Left ventricle myocardium superior (tissue), 1 donor: ENCODE results near the gene STARD3. TPM values are rescaled to one million over a fixed set of nuclear protein-coding genes. Genes with fewer than 3 reads are reported as not detected.

Source experiments
- ATAC-seq: fragments of 200-7000 bp; cut with Tn5 transposase; one replicate; pipeline ENCODE4 v1.9.1; 2020; ENCODE audit warnings: mild to moderate bottlenecking, moderate library complexity
- DNase-seq: peaks from one replicate; pipeline ENCODE4 v3.0.0-alpha.2; 2020
- intact Hi-C: fragments of 100-400 bp; cut with micrococcal nuclease; formaldehyde crosslinking; loops from one replicate; pipeline ENCODE4 v1.11.0; 2022
- total RNA-seq: library from RNA; stranded (reverse); fragmentation: NEBNext Ultra II Directional; extraction: Animal tissue kit (Norgen Biotek cat#: 25700); gene quantifications from one replicate; pipeline ENCODE4 v1.2.1, GENCODE V29; 2021
- donor health status: DM: no; HTN: yes; CAD: no; lungs with severe emphysema.

STARD3 gene
- total RNA-seq, 1 donor from 2014 or later = 18.7 TPM

DNA sequence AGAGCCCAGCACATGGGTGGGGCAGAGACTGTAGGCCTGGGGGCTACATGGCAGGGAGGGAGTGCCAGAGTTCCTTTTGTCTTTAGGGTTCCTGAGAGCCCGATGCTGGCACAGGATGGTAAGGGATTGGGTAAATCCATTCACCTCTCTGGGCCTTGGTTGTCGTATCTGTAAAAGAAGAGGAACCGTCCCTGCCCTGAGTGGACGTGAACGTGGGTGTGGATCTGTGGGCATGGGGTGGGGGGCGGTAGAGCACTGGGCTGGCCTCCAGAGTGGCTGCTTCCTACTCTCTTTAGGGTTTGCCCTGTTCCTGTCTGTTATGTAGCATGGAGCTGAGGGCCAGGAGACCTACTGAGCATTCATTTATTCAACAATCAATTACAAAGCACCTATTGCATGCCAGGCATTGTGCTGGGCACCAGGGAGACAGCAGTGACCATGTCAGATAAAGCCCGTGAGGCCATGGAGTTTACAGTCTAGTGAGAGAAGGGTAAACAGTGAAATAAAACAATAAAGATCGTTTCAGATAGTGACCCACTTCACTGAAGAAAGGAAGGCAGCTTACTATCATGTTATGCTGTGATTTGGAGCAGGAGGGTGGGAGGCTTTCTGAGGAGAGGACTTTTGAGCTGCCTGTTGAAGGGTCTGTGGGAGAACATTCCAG lies 15.1 kb downstream of the STARD3 start:
- intact Hi-C loops = no loop called here
- ATAC-seq (no peak), DNase-seq (no peak)

DNA sequence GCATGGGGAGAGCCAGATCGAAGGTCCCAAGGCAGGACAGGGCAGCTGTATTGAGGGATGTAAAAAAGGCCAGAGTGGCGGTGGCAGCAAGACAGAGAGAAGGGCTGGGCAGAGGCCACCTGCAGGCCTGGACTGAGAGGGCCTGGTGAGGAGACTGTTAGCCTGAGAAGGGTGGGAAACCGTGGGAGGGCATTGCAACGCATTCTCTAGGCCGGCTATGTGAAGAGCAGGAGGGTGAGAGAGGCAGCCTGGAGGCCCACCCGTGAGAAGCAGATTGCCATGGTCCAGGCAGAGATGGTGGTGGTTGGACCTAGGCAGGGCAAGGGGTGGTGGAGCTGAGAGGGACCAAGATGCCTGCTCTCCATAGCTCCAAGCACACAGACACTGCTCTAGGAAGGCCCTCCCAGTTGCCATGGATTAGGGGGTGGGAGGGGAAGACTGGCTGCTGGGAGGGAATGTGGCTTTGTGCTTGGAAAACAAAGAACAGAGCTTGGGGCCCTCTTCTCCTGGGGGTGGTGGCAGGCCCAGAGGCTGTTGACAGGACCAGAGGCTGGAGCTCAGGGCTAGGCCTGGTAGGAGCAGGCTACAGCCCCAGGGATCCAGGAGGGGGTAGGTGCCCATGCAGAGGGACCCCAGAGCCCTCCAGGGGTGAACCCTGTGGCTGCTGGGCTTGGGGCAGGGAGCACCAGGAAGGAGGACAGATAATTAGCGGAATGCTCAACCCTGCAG lies 15.8 kb downstream of the STARD3 start:
- DNase-seq = no peak
- intact Hi-C loops = no loop called here
- no peak for ATAC-seq

GRCh38 chr17:39653316-39653661 lies 16.3 kb downstream of the STARD3 start:
- intact Hi-C loops = no loop called here
- DNase-seq = no peak
- ATAC-seq = no peak

- DNase-seq (peak; percentile 75), ATAC-seq (peak; percentile 58)
- intact Hi-C loops = no loop called here
These were observed 16.9 kb downstream of the STARD3 start for GRCh38 chr17:39653662-39654331.

- ATAC-seq (no peak), DNase-seq (no peak)
- intact Hi-C loops = no loop called here
These were observed 18.2 kb downstream of the STARD3 start for GRCh38 chr17:39655105-39655504.

DNA sequence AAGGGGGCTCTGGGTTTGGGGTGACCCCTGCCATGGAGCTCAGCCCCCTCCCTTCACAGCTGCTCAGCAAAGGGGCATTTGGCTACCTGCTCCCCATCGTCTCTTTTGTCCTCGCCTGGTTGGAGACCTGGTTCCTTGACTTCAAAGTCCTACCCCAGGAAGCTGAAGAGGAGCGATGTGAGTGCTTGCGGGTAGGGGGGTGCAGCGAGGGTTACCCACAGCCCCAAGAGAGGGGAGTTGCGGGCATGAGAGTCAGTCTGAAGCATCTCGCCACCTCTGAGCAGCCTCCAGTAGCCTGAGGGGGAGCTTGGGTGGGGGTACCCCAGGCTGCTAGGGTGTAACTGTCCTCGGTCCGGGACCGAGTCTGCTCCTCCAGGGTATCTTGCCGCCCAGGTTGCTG lies 21.4 kb downstream of the STARD3 start:
- ATAC-seq = no peak
- DNase-seq = no peak
- intact Hi-C loops = no loop called here

- DNase-seq (no peak), ATAC-seq (no peak)
- intact Hi-C loops = no loop called here
These were observed 21.8 kb downstream of the STARD3 start for GRCh38 chr17:39658760-39659159.

- intact Hi-C loops = no loop called here
- ATAC-seq = no peak
- DNase-seq = peak; percentile 54
These were observed 22.5 kb downstream of the STARD3 start for GRCh38 chr17:39659279-39660010.

DNA sequence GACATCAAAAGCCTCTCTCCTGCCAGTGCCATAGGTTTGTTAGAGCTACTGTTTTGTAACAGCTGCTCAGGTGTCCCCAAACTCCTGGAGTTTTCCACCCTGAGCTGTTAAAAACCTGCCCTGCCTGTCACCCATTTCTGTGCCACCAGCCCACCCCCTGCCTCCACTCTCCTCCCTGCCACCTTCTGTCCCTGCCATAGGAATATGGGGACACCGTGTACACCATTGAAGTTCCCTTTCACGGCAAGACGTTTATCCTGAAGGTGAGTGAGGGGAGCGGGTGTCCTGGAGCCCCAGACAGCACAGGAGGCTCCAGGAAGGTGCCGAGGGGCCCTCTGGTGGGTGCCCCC lies 23.0 kb downstream of the STARD3 start:
- DNase-seq = no peak
- intact Hi-C loops = no loop called here

DNA sequence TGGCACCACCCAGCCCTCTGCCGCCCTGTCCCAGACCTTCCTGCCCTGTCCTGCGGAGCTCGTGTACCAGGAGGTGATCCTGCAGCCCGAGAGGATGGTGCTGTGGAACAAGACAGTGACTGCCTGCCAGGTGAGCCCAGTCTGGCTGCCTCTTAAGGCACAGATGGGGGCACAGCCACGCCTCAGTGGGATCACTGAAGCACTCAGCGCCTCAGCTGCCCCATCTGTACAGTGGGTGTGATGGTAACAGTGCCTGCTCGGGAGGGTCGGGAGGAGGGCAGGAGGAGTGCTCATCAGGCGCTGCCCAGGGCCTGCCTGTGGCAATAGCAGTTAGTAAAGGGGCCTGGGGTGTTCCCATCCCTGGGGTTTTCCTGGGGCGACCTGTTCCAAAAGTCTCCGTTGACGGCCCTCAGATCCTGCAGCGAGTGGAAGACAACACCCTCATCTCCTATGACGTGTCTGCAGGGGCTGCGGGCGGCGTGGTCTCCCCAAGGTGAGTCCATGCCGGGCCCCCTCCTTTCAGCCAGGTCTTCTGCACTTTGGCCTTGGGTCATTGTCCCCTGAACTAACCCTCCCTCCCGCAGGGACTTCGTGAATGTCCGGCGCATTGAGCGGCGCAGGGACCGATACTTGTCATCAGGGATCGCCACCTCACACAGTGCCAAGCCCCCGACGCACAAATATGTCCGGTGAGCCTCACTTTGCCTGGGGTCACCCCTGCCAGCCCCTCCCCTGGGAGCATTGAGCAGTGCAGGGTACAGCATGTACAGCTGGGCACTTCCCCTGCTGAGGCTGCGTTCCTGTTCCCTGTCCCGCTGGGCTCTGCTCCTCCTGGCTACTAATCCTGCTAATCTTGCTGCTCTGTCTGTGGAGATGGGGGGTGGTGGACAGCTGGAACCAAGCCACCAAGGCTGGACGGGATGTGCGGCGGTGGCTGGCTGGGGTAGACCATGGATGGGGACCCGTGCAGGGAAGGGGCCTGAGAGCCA lies 23.7 kb downstream of the STARD3 start:
- intact Hi-C loops = no loop called here
- DNase-seq (peak; percentile 77), ATAC-seq (peak; percentile 19)

More for the DNA sequence above, 23.0 kb downstream of the STARD3 start:
- no peak for ATAC-seq

DNA sequence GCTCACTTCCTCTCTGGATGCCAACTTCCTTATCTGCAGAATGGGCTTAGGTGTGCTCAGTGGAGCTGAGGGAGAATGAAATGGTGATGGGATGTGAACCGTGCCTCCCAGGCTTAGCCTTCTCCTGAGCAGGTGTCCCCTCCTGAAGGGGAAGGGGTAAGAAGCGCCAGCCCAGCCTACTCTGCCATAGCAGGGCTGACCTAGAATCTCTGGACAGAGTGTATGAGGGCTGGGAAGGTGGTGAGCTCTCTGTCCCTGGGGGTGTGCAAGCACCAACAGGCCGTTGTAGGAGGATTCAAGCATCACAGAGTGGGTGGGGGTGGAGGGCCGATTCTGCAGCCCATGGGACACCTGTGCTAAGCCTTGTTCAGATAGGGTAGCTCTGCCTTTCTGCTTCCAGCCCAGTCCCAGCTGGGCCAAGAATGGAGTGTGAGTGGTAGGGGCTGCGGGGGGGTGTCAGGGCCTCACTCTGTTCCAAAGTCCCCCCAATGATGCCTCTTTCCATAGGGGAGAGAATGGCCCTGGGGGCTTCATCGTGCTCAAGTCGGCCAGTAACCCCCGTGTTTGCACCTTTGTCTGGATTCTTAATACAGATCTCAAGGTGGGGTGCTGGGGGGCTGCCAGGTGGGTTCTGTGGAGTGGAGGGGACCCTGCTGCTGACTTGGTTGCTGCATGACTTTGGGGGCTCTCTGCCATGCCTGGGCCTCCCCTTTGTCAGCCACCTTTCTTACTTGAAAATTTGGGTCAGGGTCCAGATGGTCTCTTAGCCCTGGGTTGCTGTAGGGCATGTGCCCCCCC lies 25.0 kb downstream of the STARD3 start:
- ATAC-seq = no peak
- no peak for DNase-seq
- intact Hi-C loops = no loop called here

GRCh38 chr17:39662551-39663339 lies 25.8 kb downstream of the STARD3 start:
- no peak for ATAC-seq
- DNase-seq = peak; percentile 58
- intact Hi-C loops = no loop called here

- intact Hi-C loops = no loop called here
- ATAC-seq (no peak), DNase-seq (no peak)
These were observed 26.4 kb downstream of the STARD3 start for GRCh38 chr17:39663340-39663687.

GRCh38 chr17:39663688-39664580 lies 27.0 kb downstream of the STARD3 start:
- ATAC-seq = peak; percentile 9
- intact Hi-C loops = no loop called here
- DNase-seq = peak; percentile 76

DNA sequence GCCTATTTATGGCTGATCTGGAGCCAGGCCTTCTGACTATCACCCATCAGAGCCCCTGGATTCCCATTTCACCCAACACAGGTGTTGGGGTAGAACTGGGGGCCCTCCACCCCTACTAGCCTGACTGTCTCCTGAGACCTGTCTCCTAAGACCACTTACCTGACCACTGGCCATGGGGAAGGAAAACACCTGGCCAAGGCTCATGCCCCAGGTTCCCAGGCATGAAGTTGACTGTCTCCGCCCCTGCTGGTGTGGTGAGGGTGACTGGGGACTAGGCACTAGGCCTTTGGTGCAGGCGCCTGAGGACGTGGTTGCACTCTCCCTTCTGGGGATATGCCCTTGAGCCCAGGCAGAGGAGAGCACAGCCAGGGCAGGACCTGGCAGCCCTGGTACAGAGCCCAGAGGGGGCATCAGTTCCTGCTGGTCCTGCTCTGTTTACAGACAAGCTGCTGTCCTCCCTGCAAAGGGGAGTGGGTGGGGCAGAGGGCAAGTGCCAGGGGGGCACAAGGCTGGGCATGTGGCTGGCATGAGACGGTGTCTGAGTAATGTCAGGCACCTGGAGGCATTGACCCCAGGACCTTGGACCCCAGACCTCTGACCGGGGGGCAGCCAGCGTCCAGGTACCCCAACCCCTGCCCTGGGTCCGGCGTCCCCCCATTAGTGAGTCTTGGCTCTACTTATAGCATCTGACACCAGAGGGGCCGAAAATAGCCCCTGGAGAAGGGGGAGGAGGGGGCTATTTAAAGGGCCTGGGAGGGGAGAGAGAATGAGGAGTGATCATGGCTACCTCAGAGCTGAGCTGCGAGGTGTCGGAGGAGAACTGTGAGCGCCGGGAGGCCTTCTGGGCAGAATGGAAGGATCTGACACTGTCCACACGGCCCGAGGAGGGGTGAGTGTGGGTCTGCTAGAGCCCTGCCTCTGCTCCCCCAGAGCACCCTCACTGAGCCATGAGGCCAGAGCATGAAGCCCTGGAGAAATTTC lies 27.9 kb downstream of the STARD3 start, which contains the start of gene TCAP:
Gene TCAP (plus strand): TSS at position 769 of the 981 bp plus-strand sequence. CDS start 11 bp downstream, at position 780.
- DNase-seq = peak; percentile 82
- intact Hi-C loops = no loop called here
- peak; percentile 58 for ATAC-seq
